Kidney epithelial cell (primary cell): ENCODE results near the gene PPP4R1. TPM values are rescaled to one million over a fixed set of nuclear protein-coding genes. Genes with fewer than 3 reads are reported as not detected.

ENCODE experiments used
- DNase-seq: peaks from one replicate; pipeline ENCODE4 v3.0.0-alpha.2; 2010; ENCODE audit warnings: low read depth
- H3K27me3 ChIP-seq: 2 replicates; pipeline ENCODE4 v1.6.0; 2011; ENCODE audit warnings: low read length; ENCODE audit not compliant: control insufficient read depth, insufficient read depth
- H3K36me3 ChIP-seq: 2 replicates; pipeline ENCODE4 v1.5.1; 2011; ENCODE audit warnings: low read length; ENCODE audit not compliant: control insufficient read depth, insufficient read depth
- H3K4me3 ChIP-seq: 2 replicates; pipeline ENCODE4 v1.5.1; 2011; ENCODE audit warnings: low read depth, mild to moderate bottlenecking, control low read depth, low read length
- CTCF ChIP-seq: IDR thresholded peaks from 2 replicates; pipeline ENCODE4 v1.5.1; 2011; ENCODE audit warnings: mild to moderate bottlenecking, moderate library complexity, low read length, control low read depth, inconsistent platforms; ENCODE audit not compliant: insufficient read depth, poor library complexity, severe bottlenecking
- total RNA-seq: library from RNA; depleted of rRNA; stranded (reverse); fragments of >200 nt; gene quantifications from 2 replicates; pipeline ENCODE4 v1.2.3, GENCODE V29; 2015

PPP4R1 gene, protein sequence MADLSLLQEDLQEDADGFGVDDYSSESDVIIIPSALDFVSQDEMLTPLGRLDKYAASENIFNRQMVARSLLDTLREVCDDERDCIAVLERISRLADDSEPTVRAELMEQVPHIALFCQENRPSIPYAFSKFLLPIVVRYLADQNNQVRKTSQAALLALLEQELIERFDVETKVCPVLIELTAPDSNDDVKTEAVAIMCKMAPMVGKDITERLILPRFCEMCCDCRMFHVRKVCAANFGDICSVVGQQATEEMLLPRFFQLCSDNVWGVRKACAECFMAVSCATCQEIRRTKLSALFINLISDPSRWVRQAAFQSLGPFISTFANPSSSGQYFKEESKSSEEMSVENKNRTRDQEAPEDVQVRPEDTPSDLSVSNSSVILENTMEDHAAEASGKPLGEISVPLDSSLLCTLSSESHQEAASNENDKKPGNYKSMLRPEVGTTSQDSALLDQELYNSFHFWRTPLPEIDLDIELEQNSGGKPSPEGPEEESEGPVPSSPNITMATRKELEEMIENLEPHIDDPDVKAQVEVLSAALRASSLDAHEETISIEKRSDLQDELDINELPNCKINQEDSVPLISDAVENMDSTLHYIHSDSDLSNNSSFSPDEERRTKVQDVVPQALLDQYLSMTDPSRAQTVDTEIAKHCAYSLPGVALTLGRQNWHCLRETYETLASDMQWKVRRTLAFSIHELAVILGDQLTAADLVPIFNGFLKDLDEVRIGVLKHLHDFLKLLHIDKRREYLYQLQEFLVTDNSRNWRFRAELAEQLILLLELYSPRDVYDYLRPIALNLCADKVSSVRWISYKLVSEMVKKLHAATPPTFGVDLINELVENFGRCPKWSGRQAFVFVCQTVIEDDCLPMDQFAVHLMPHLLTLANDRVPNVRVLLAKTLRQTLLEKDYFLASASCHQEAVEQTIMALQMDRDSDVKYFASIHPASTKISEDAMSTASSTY
- total RNA-seq = 83.8 and 105 TPM in 2 replicates

DNA sequence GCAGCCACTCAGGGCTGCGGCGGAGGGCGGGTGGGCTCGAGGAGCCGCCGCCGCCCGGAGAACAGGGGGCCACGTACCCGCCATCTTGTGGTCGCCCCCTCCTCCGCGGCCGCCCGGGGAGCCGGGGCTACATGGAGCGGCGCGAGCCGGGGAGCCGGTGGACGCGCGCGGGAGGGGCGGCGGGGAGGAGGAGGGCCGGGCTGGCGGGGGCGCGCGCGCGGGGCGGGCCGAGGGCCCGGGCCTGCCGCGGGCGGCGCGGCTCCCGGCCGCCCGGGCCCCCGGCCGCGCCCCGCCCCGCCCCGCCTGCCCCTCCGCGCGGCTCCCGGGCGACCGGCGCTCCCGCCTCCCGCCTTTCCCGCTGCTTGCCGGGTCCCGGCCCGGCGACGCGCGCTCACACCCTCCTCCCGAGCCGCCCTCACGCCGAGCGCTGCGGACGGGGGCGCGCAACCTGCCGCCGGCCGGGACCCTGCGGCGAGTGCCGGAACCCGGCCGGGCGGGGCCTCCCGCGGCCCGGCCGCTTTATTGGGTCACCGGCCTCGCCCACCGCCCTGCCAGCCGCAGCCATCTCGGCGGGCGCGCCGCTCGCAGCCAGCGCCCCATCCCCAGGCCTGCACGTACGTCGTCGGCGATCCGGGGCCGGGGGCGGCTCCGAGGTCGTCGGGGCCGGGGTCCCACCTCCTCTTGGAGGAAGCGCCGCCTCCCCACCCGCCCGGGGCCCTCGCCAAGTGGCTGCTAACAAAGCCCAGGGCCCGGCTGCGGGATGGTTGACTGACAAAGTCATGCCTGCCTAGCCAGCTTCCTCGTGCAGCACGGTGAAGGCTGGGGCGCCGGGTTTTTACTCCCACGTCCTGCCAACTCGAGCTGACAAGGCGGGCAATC, at the start of gene PPP4R1:
Gene PPP4R1, minus strand, starts transcription at position 159 of the 879 bp plus-strand sequence. Its CDS starts 75 bp downstream, at position 84.
- TF ChIP-seq CTCF = no peak
- Histone ChIP-seq H3K36me3 (no peaks in the 10 kb centered on the region), H3K4me3 (peak within 1 kb of the TSS; percentile 73), H3K27me3 (no peaks in the 10 kb centered on the region)
- DNase-seq = no peak

DNA sequence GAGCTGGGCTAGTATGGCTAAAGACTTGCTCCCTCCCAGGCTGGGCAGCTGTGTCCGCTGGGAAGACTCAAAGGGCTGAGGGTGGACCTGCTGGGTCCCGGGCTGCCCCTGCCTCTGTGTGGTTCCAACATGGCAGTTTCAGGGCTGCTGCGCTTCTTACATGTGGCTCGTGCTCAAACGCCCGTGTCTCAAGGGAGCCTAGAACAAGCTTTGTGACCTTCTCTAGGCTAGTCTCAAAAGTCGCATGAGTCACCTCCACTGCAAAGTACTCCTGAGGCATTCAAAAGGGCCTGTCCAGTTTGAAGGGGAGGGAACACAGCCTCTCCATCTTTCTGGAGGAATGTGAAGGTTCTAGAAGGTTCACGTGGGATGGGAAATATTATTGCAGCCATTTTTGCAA, 49.0 kb upstream of the PPP4R1 start:
- no peak for DNase-seq
- no peaks in the 10 kb centered on the region for H3K27me3 ChIP-seq
- TF ChIP-seq CTCF = no peak
- H3K36me3 ChIP-seq = no peaks in the 10 kb centered on the region
- no peak overlapping the region for H3K4me3 ChIP-seq

- no peak for DNase-seq
- Histone ChIP-seq H3K27me3 (no peaks in the 10 kb centered on the region), H3K4me3 (no peak overlapping the region), H3K36me3 (no peaks in the 10 kb centered on the region)
- TF ChIP-seq CTCF = no peak
These were observed 47.2 kb upstream of the PPP4R1 start for GRCh38 chr18:9661564-9661963.

DNA sequence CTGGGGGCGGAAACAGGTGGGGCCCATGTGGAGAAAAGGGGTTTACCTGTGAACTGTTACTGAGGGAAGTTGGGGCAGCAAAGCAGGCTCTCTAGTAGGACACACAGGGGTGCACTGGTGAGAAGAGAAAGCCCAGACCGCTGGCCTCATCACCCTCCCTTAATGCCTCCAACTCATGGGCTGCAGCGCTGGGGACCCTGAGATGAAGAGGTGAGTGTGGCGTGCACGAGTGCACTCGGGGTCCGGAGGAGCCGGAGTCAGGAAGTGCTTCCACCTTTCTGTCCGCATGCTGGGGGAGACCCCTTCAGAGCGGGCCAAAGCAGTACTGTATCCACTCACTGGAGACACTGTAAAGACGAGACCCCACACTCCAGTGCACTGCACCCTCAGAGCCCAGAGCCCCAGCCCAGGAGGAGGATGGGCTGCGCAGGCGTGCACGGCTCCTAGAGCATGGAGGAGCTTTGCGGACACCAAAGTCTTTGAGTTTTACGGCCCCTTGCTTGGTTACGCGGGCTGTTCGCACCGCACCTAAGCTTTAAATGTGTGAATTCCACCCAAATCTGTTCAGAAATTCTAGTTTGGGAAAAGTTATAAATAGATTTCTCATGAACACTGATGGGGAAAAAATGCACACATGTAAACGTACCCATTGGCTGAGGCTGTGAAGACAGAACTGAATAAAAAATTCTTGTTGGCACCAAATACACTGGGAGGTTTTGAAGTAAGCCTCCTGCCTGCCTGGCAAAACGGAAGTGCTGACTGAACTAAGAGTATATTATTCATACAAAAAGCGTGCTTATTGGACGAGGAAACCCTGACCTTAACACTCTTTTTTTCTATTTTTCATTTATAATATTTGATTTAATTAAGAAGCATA, 45.4 kb upstream of the PPP4R1 start:
- Histone ChIP-seq H3K4me3 (no peak overlapping the region), H3K27me3 (no peaks in the 10 kb centered on the region), H3K36me3 (no peaks in the 10 kb centered on the region)
- TF ChIP-seq CTCF = no peak
- DNase-seq = no peak
